Measurements from ENCODE around the gene SLC7A10. TPM values are rescaled to one million over a fixed set of nuclear protein-coding genes. Genes with fewer than 3 reads are reported as not detected.
"Not testable (repeated sequence)": the region's sequence is repeated elsewhere in the genome, so short reads cannot be mapped to it uniquely, and the experiment has no call there.

The SLC7A10 gene
- total RNA-seq, 4 donors from 2014 or later, result not detected

DNA sequence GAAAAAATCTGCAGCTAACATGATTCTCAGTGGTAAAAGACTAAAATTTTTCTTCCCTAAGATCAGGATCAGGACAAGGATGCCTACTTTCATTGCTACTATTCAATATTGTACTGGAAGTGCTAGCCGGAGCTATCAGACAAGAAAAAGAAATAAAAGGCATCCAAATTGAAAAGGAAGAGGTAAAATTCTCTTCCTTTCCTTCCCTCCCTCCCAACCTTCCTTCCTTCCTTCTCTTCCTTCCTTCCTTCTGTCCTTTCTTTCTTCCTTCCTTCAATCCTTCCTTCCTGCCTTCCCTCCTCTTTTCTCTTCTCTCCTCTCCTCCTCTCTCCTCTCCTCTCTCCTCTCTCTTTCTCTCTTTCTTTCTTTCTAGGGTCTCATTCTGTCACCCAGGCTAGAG, 58.2 kb downstream of the SLC7A10 start:
- no peak overlapping the region for H3K4me3 ChIP-seq
- intact Hi-C loops (cut with DNase I; ENCODE audit: low total_unique reads), result no loop called here
- no peak for DNase-seq
- H3K36me3 ChIP-seq, result no peaks in the 10 kb centered on the region
- no peaks in the 10 kb centered on the region for H3K27me3 ChIP-seq
- TF ChIP-seq, protein P1, sequence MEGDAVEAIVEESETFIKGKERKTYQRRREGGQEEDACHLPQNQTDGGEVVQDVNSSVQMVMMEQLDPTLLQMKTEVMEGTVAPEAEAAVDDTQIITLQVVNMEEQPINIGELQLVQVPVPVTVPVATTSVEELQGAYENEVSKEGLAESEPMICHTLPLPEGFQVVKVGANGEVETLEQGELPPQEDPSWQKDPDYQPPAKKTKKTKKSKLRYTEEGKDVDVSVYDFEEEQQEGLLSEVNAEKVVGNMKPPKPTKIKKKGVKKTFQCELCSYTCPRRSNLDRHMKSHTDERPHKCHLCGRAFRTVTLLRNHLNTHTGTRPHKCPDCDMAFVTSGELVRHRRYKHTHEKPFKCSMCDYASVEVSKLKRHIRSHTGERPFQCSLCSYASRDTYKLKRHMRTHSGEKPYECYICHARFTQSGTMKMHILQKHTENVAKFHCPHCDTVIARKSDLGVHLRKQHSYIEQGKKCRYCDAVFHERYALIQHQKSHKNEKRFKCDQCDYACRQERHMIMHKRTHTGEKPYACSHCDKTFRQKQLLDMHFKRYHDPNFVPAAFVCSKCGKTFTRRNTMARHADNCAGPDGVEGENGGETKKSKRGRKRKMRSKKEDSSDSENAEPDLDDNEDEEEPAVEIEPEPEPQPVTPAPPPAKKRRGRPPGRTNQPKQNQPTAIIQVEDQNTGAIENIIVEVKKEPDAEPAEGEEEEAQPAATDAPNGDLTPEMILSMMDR (IDR thresholded peaks at IDR 0.05), result no peak
- no peak for TF ChIP-seq POLR2A (IDR thresholded peaks at IDR 0.05)
- H3K4me1 ChIP-seq, result no peaks in the 10 kb centered on the region
- H3K9me3 ChIP-seq, result no peaks in the 10 kb centered on the region
- H3K27ac ChIP-seq, result no peak overlapping the region

GRCh38 chr19:33166037-33166436, 59.6 kb downstream of the SLC7A10 start:
- H3K4me1 ChIP-seq; H3K36me3 ChIP-seq; H3K9me3 ChIP-seq; H3K4me3 ChIP-seq; H3K27me3 ChIP-seq; DNase-seq; H3K27ac ChIP-seq; intact Hi-C loops (cut with DNase I; ENCODE audit: low total_unique reads): not testable (repeated sequence)

- TF ChIP-seq, protein P1 (IDR thresholded peaks at IDR 0.05), result no peak
- no peak for TF ChIP-seq POLR2A (IDR thresholded peaks at IDR 0.05)
- H3K4me3 ChIP-seq, result no peak overlapping the region
- no peaks in the 10 kb centered on the region for H3K4me1 ChIP-seq
- intact Hi-C loops (cut with DNase I; ENCODE audit: low total_unique reads), result no loop called here
- no peak overlapping the region for H3K27ac ChIP-seq
- no peaks in the 10 kb centered on the region for H3K9me3 ChIP-seq
- DNase-seq, result no peak
- H3K27me3 ChIP-seq, result no peaks in the 10 kb centered on the region
- H3K36me3 ChIP-seq, result no peaks in the 10 kb centered on the region
Measured at GRCh38 chr19:33163481-33163880, 62.2 kb downstream of the SLC7A10 start.

GRCh38 chr19:33161201-33161600, 64.4 kb downstream of the SLC7A10 start:
- Histone ChIP-seq H3K36me3 (no peaks in the 10 kb centered on the region), H3K27ac (no peak overlapping the region), H3K4me3 (no peak overlapping the region), H3K4me1 (no peaks in the 10 kb centered on the region), H3K9me3 (no peaks in the 10 kb centered on the region), H3K27me3 (no peaks in the 10 kb centered on the region)
- intact Hi-C loops (cut with DNase I; ENCODE audit: low total_unique reads), result no loop called here
- no peak for TF ChIP-seq POLR2A (IDR thresholded peaks at IDR 0.05)
- TF ChIP-seq, protein P1 (IDR thresholded peaks at IDR 0.05), result no peak
- no peak for DNase-seq

GRCh38 chr19:33159893-33160292, 65.8 kb downstream of the SLC7A10 start:
- no peak for DNase-seq
- Histone ChIP-seq H3K9me3 (no peaks in the 10 kb centered on the region), H3K36me3 (no peaks in the 10 kb centered on the region), H3K4me3 (no peak overlapping the region), H3K27me3 (no peaks in the 10 kb centered on the region), H3K27ac (no peak overlapping the region), H3K4me1 (no peaks in the 10 kb centered on the region)
- intact Hi-C loops (cut with DNase I; ENCODE audit: low total_unique reads), result no loop called here
- no peak for TF ChIP-seq POLR2A (IDR thresholded peaks at IDR 0.05)
- TF ChIP-seq, protein P1 (IDR thresholded peaks at IDR 0.05), result no peak

GRCh38 chr19:33159149-33159548, 66.5 kb downstream of the SLC7A10 start:
- H3K27me3 ChIP-seq, result no peaks in the 10 kb centered on the region
- TF ChIP-seq POLR2A (IDR thresholded peaks at IDR 0.05), result no peak
- TF ChIP-seq, protein P1 (IDR thresholded peaks at IDR 0.05), result no peak
- DNase-seq, result no peak
- no peaks in the 10 kb centered on the region for H3K36me3 ChIP-seq
- H3K4me1 ChIP-seq, result no peaks in the 10 kb centered on the region
- no peak overlapping the region for H3K4me3 ChIP-seq
- H3K27ac ChIP-seq, result no peak overlapping the region
- intact Hi-C loops (cut with DNase I; ENCODE audit: low total_unique reads), result no loop called here
- H3K9me3 ChIP-seq, result no peaks in the 10 kb centered on the region
